ENCODE measurements around the gene CHAC1.

Gene CHAC1

DNA sequence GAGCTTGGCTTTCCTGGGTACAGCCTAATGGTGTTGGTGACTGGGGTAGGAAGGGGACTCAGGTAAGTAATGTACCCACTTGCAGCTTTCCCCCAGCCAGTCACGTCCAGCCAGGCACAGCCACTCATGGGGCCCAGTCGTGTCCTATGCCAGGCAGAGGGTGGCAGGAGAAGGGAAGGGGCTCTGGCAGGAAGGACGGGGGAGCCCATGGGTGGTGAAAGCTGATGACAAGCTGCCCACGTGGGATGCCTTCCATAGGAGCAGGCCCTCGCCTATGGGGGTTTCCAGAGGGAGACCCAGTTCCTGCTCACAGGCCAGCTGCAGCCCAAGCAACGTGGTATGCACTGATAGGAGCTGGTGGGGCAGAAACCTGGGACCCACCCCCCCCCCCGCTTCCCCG is 10.7 kb downstream of the CHAC1 start:
- TF ChIP-seq EZH2phosphoT487 (IDR thresholded peaks at IDR 0.05; ENCODE audit: borderline replicate concordance) = no peak
- TF ChIP-seq, protein P1, sequence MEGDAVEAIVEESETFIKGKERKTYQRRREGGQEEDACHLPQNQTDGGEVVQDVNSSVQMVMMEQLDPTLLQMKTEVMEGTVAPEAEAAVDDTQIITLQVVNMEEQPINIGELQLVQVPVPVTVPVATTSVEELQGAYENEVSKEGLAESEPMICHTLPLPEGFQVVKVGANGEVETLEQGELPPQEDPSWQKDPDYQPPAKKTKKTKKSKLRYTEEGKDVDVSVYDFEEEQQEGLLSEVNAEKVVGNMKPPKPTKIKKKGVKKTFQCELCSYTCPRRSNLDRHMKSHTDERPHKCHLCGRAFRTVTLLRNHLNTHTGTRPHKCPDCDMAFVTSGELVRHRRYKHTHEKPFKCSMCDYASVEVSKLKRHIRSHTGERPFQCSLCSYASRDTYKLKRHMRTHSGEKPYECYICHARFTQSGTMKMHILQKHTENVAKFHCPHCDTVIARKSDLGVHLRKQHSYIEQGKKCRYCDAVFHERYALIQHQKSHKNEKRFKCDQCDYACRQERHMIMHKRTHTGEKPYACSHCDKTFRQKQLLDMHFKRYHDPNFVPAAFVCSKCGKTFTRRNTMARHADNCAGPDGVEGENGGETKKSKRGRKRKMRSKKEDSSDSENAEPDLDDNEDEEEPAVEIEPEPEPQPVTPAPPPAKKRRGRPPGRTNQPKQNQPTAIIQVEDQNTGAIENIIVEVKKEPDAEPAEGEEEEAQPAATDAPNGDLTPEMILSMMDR (conservative IDR thresholded peaks at IDR 0.05; ENCODE audit: low read length) = no peak

DNA sequence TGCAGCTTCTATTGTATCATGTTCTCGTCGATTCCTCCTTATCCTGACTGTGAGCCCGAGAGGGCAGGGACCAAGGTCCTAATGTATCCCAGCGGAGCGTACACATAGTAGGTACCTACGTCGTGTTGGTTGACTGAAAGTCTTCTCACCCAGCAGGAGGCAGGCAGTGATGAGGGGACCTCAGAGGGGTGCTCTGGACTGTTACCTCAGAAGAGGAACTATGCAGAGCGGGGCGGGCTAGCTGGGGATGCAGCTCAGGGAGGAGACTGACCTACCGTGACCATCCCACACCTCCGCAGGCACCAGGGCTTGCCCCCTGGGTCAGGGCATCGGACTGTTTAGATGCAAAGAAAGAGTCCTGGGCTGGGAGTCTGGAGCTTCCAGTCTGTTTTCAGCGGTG is 11.4 kb downstream of the CHAC1 start:
- no peak for TF ChIP-seq EZH2phosphoT487 (IDR thresholded peaks at IDR 0.05; ENCODE audit: borderline replicate concordance)
- TF ChIP-seq, protein P1 (conservative IDR thresholded peaks at IDR 0.05; ENCODE audit: low read length) = no peak

More for the DNA sequence above, 10.7 kb downstream of the CHAC1 start:
- Histone ChIP-seq H3K4me2 (ENCODE audit: low read depth, low read length, poor library complexity, severe bottlenecking) (no peak overlapping the region), H3F3A (ENCODE audit: low read depth) (no peaks in the 10 kb centered on the region), H3K4me3 (ENCODE audit: low read length, poor library complexity, severe bottlenecking) (no peak overlapping the region), H3K27me3 (ENCODE audit: insufficient read depth, low read length, poor library complexity, severe bottlenecking) (no peaks in the 10 kb centered on the region), H3K36me3 (ENCODE audit: insufficient read depth, low read length) (no peaks in the 10 kb centered on the region), H4K20me1 (ENCODE audit: insufficient read depth, low read length, poor library complexity, severe bottlenecking) (no peaks in the 10 kb centered on the region), H3K79me2 (ENCODE audit: insufficient read depth, low read length) (no peaks in the 10 kb centered on the region), H3K9me2 (replicated peaks; ENCODE audit: low read depth, low read length) (no peaks in the 10 kb centered on the region), H3K4me1 (ENCODE audit: insufficient read depth, low read length, poor library complexity, severe bottlenecking) (no peaks in the 10 kb centered on the region), H3K9ac (ENCODE audit: low read depth, low read length, poor library complexity, severe bottlenecking) (no peak overlapping the region), H3K9me3 (ENCODE audit: insufficient read depth, low read depth, low read length) (no peaks in the 10 kb centered on the region), H2AFZ (ENCODE audit: low read length) (no peak overlapping the region)

DNA sequence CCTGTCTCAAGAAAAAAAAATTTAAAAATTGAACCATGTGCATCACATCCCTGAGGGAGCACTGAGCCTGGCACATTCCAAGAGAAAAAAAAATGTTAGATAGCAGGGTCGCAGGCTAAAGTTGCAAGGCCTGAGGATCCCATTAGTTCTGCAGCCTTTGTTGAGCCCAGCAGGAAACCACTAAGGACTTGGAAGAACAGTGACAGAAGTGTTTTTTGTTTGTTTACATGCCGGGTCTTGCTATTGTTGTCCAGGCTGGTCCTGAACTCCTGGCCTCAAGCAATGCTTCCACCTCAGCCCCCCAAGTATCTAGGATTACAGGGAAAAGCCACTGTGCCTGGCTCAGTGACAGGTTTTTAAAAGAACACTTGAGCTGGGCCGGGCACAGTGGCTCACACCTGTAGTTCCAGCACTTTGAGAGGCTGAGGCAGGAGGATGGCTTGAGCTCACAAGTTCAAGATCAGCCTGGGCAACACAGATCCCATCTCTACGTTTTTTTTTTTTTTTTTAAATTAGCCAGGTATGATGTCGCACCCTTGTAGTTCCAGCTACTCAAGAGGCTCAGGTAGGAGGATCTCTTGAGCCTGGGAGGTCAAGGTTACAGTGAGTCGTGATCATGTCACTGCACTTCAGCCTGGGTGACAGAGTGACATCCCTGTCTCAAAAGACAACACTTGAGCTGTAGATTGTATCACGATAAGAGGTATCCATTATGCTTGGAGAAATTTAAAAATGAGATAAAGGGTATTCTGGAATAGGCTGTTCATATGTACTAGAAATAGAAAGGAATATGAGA is 15.2 kb downstream of the CHAC1 start:
- H3K27me3 ChIP-seq (ENCODE audit: insufficient read depth, low read length, poor library complexity, severe bottlenecking) = no peaks in the 10 kb centered on the region
- H3K9me3 ChIP-seq (ENCODE audit: insufficient read depth, low read depth, low read length) = no peaks in the 10 kb centered on the region
- TF ChIP-seq, protein P1 (conservative IDR thresholded peaks at IDR 0.05; ENCODE audit: low read length) = no peak
- TF ChIP-seq EZH2phosphoT487 (IDR thresholded peaks at IDR 0.05; ENCODE audit: borderline replicate concordance) = no peak
- no peaks in the 10 kb centered on the region for H3K79me2 ChIP-seq (ENCODE audit: insufficient read depth, low read length)
- no peak overlapping the region for H3K4me3 ChIP-seq (ENCODE audit: low read length, poor library complexity, severe bottlenecking)
- no peaks in the 10 kb centered on the region for H3K36me3 ChIP-seq (ENCODE audit: insufficient read depth, low read length)
- H2AFZ ChIP-seq (ENCODE audit: low read length) = no peak overlapping the region
- H3F3A ChIP-seq (ENCODE audit: low read depth) = no peaks in the 10 kb centered on the region
- no peaks in the 10 kb centered on the region for H4K20me1 ChIP-seq (ENCODE audit: insufficient read depth, low read length, poor library complexity, severe bottlenecking)
- H3K9ac ChIP-seq (ENCODE audit: low read depth, low read length, poor library complexity, severe bottlenecking) = no peak overlapping the region
- H3K4me2 ChIP-seq (ENCODE audit: low read depth, low read length, poor library complexity, severe bottlenecking) = no peak overlapping the region
- no peaks in the 10 kb centered on the region for H3K9me2 ChIP-seq (replicated peaks; ENCODE audit: low read depth, low read length)
- no peaks in the 10 kb centered on the region for H3K4me1 ChIP-seq (ENCODE audit: insufficient read depth, low read length, poor library complexity, severe bottlenecking)

More for the DNA sequence above, 11.4 kb downstream of the CHAC1 start:
- no peaks in the 10 kb centered on the region for H3K9me2 ChIP-seq (replicated peaks; ENCODE audit: low read depth, low read length)
- no peaks in the 10 kb centered on the region for H4K20me1 ChIP-seq (ENCODE audit: insufficient read depth, low read length, poor library complexity, severe bottlenecking)
- H3K79me2 ChIP-seq (ENCODE audit: insufficient read depth, low read length) = no peaks in the 10 kb centered on the region
- no peaks in the 10 kb centered on the region for H3K9me3 ChIP-seq (ENCODE audit: insufficient read depth, low read depth, low read length)
- no peaks in the 10 kb centered on the region for H3F3A ChIP-seq (ENCODE audit: low read depth)
- no peaks in the 10 kb centered on the region for H3K36me3 ChIP-seq (ENCODE audit: insufficient read depth, low read length)
- H3K9ac ChIP-seq (ENCODE audit: low read depth, low read length, poor library complexity, severe bottlenecking) = no peak overlapping the region
- H3K27me3 ChIP-seq (ENCODE audit: insufficient read depth, low read length, poor library complexity, severe bottlenecking) = no peaks in the 10 kb centered on the region
- no peaks in the 10 kb centered on the region for H3K4me1 ChIP-seq (ENCODE audit: insufficient read depth, low read length, poor library complexity, severe bottlenecking)
- no peak overlapping the region for H2AFZ ChIP-seq (ENCODE audit: low read length)
- H3K4me3 ChIP-seq (ENCODE audit: low read length, poor library complexity, severe bottlenecking) = no peak overlapping the region
- no peak overlapping the region for H3K4me2 ChIP-seq (ENCODE audit: low read depth, low read length, poor library complexity, severe bottlenecking)
